H1 (cell line): ENCODE results near the gene TEDC1. TPM values are rescaled to one million over a fixed set of nuclear protein-coding genes. Genes with fewer than 3 reads are reported as not detected.

ENCODE experiments used
- CTCF ChIA-PET: fragments of 300-600 bp; sonication (Branson Sonifier 250); formaldehyde crosslinking; loops from one replicate; lab custom pipeline; 2021; ENCODE audit not compliant: partially characterized antibody; lab: Charles Lee
- POLR2A ChIA-PET: fragments of 300-600 bp; sonication (Branson Sonifier 250); formaldehyde crosslinking; loops from one replicate; lab custom pipeline; 2021; ENCODE audit warnings: inconsistent platforms; ENCODE audit not compliant: partially characterized antibody; lab: Charles Lee
- DNase-seq, 2 experiments: peaks; one replicate each; pipeline versions ENCODE4 v3.0.0 to v3.0.0-alpha.2; 2010 to 2022; ENCODE audit warnings: low spot score in 2 of 2, low read depth in 1 of 2, mixed read lengths in 1 of 2
- FAIRE-seq: peaks from 2 replicates; lab custom pipeline; 2011; peaks lifted over from hg19 to GRCh38; lab: Jason Lieb, UNC
- H2AFZ ChIP-seq: 2 replicates; pipeline ENCODE4 v1.8.1; 2012; ENCODE audit warnings: low read length, inconsistent platforms
- H2AK5ac ChIP-seq: 2 replicates; pipeline ENCODE4 v1.6.1; 2013; ENCODE audit warnings: low read depth, low read length
- H2BK120ac ChIP-seq: replicated peaks from 2 replicates; pipeline ENCODE3; 2013; ENCODE audit warnings: low read depth, low read length, inconsistent platforms
- H2BK12ac ChIP-seq: 2 replicates; pipeline ENCODE4 v1.6.1; 2013; ENCODE audit warnings: low read depth, low read length
- H2BK15ac ChIP-seq: 2 replicates; pipeline ENCODE4 v1.6.1; 2013; ENCODE audit warnings: low read length
- H2BK20ac ChIP-seq: 2 replicates; pipeline ENCODE4 v1.6.1; 2013; ENCODE audit warnings: low read length
- H2BK5ac ChIP-seq: 2 replicates; pipeline ENCODE4 v1.6.1; 2013; ENCODE audit warnings: low read depth, low read length
- H3K14ac ChIP-seq: 2 replicates; pipeline ENCODE4 v1.6.1; 2013; ENCODE audit warnings: inconsistent platforms; ENCODE audit not compliant: insufficient read length
- H3K18ac ChIP-seq: 2 replicates; pipeline ENCODE4 v1.6.1; 2013; ENCODE audit warnings: low read length; ENCODE audit errors: extremely low read depth
- H3K23ac ChIP-seq: 2 replicates; pipeline ENCODE4 v1.6.1; 2013; ENCODE audit warnings: inconsistent platforms; ENCODE audit not compliant: insufficient read length
- H3K23me2 ChIP-seq: 2 replicates; pipeline ENCODE4 v1.6.1; 2013; ENCODE audit warnings: low read depth, low read length
- H3K27ac ChIP-seq: 2 replicates; pipeline ENCODE4 v1.6.1; 2011; ENCODE audit warnings: low read depth, low read length, inconsistent platforms
- H3K27me3 ChIP-seq, 4 experiments: replicated peaks in 1 of 4; 1 replicate in 1 of 4; 2 replicates in 3 of 4; pipeline versions ENCODE4 v1.6.1 to v1.8.1; 2011 to 2013; ENCODE audit warnings: low read length in 3 of 4, mild to moderate bottlenecking in 3 of 4, inconsistent platforms in 2 of 4, mixed read lengths in 2 of 4, moderate library complexity in 1 of 4; ENCODE audit not compliant: control insufficient read depth in 3 of 4, insufficient read depth in 3 of 4; ENCODE audit errors: extremely low read depth in 1 of 4
- H3K36me3 ChIP-seq, 4 experiments: 2 replicates each; pipeline versions ENCODE4 v1.6.1 to v1.8.1; 2011 to 2013; ENCODE audit warnings: mild to moderate bottlenecking in 4 of 4, low read length in 3 of 4, moderate library complexity in 2 of 4, control low read depth in 1 of 4, inconsistent platforms in 1 of 4; ENCODE audit not compliant: insufficient read depth in 4 of 4, control insufficient read depth in 2 of 4
- H3K4ac ChIP-seq: replicated peaks from 2 replicates; pipeline ENCODE3; 2013; ENCODE audit warnings: low read length, low read depth, mixed read lengths, inconsistent platforms; ENCODE audit not compliant: insufficient read length
- H3K4me1 ChIP-seq, 4 experiments: replicated peaks in 1 of 4; 1 replicate in 1 of 4; 2 replicates in 3 of 4; pipeline versions ENCODE4 v1.6.1 to v1.8.1; 2011 to 2013; ENCODE audit warnings: low read length in 3 of 4, inconsistent platforms in 2 of 4, mixed read lengths in 1 of 4; ENCODE audit not compliant: insufficient read depth in 4 of 4, control insufficient read depth in 3 of 4
- H3K4me2 ChIP-seq, 2 experiments: 2 replicates each; pipeline versions ENCODE4 v1.6.1 to v1.8.1; 2011 to 2013; ENCODE audit warnings: low read depth in 2 of 2, low read length in 2 of 2, control low read depth in 1 of 2, inconsistent platforms in 1 of 2, mild to moderate bottlenecking in 1 of 2; ENCODE audit not compliant: insufficient read depth in 1 of 2
- H3K4me3 ChIP-seq, 4 experiments: fragments of 200-600, 300-600 bp in 1 of 4; sonication (generic), shearing (Covaris generic), sonication (Bioruptor Twin) in 1 of 4; 2 replicates each; pipeline versions ENCODE4 v1.5.1 to v1.8.1; 2011 to 2016; ENCODE audit warnings: low read length in 4 of 4, low read depth in 3 of 4, control low read depth in 2 of 4, inconsistent platforms in 2 of 4, mild to moderate bottlenecking in 2 of 4, mixed read lengths in 1 of 4, moderate library complexity in 1 of 4; ENCODE audit not compliant: insufficient read depth in 2 of 4; ENCODE audit errors: extremely low read depth in 1 of 4
- H3K56ac ChIP-seq: replicated peaks from 2 replicates; pipeline ENCODE3; 2013; ENCODE audit warnings: low read depth, mild to moderate bottlenecking, mixed read lengths, low read length, inconsistent platforms; ENCODE audit not compliant: insufficient read length
- H3K79me1 ChIP-seq: 2 replicates; pipeline ENCODE4 v1.6.1; 2013; ENCODE audit warnings: low read depth, low read length, control low read depth
- H3K79me2 ChIP-seq, 2 experiments: 2 replicates each; pipeline versions ENCODE4 v1.6.1 to v1.8.1; 2012 to 2013; ENCODE audit warnings: low read length in 2 of 2, mild to moderate bottlenecking in 2 of 2, inconsistent platforms in 1 of 2; ENCODE audit not compliant: insufficient read depth in 2 of 2, control insufficient read depth in 1 of 2
- H3K9ac ChIP-seq, 4 experiments: replicated peaks in 1 of 4; 1 replicate in 1 of 4; 2 replicates in 3 of 4; pipeline versions ENCODE4 v1.6.1 to v1.8.1; 2011 to 2013; ENCODE audit warnings: low read depth in 3 of 4, low read length in 3 of 4, control low read depth in 2 of 4, mild to moderate bottlenecking in 2 of 4, moderate library complexity in 2 of 4, inconsistent platforms in 1 of 4; ENCODE audit errors: extremely low read depth in 1 of 4
- H3K9me3 ChIP-seq, 2 experiments: 2 replicates each; pipeline versions ENCODE4 v1.6.1 to v1.8.1; 2012 to 2013; ENCODE audit warnings: mild to moderate bottlenecking in 2 of 2, moderate library complexity in 2 of 2, control low read depth in 1 of 2, inconsistent platforms in 1 of 2, low read depth in 1 of 2, low read length in 1 of 2, mixed read lengths in 1 of 2; ENCODE audit not compliant: insufficient read depth in 2 of 2
- H4K20me1 ChIP-seq, 2 experiments: replicated peaks in 1 of 2; 2 replicates each; pipeline versions ENCODE3 to v1.8.1; 2011 to 2013; ENCODE audit warnings: inconsistent platforms in 2 of 2, low read length in 2 of 2, mild to moderate bottlenecking in 1 of 2; ENCODE audit not compliant: insufficient read depth in 2 of 2, control insufficient read depth in 1 of 2
- H4K5ac ChIP-seq: 2 replicates; pipeline ENCODE4 v1.6.1; 2013; ENCODE audit warnings: low read length, low read depth, mixed read lengths, inconsistent platforms; ENCODE audit not compliant: insufficient read length
- H4K8ac ChIP-seq: 2 replicates; pipeline ENCODE4 v1.8.0; 2013; ENCODE audit warnings: mild to moderate bottlenecking, moderate library complexity, low read length, inconsistent platforms; ENCODE audit not compliant: insufficient read depth; ENCODE audit errors: extremely low read depth
- H4K91ac ChIP-seq: replicated peaks from 2 replicates; pipeline ENCODE3; 2013; ENCODE audit warnings: low read length, mixed read lengths, inconsistent platforms; ENCODE audit not compliant: insufficient read length
- WGBS, 2 experiments: shearing (Covaris generic) in 1 of 2; methylation state at CpG; one replicate each; pipeline versions ENCODE4 v1.1.6 to v1.1.7; 2013 to 2015; ENCODE audit warnings: low lambda C conversion rate in 2 of 2, mixed read lengths in 2 of 2, inconsistent platforms in 1 of 2, low coverage in 1 of 2, missing lambda C conversion rate in 1 of 2; ENCODE audit not compliant: insufficient replicate concordance in 2 of 2, insufficient coverage in 1 of 2, insufficient read length in 1 of 2; ENCODE audit errors: extremely low coverage in 1 of 2, missing lambda C conversion rate in 1 of 2; 5-methylcytosine and 5-hydroxymethylcytosine counted together
- polyA plus RNA-seq, 7 experiments: library from polyadenylated mRNA; depleted of rRNA in 3 of 7; stranded (reverse) in 5 of 7; unstranded in 2 of 7; fragments of >200 nt in 5 of 7; fragments of 200-250 nt in 2 of 7; gene quantifications; 1 replicate in 5 of 7; 2 replicates in 1 of 7; 4 replicates in 1 of 7; pipeline versions ENCODE4 v1.2.1 to v1.2.3, GENCODE V29; 2011 to 2013; ENCODE audit warnings: missing spikeins in 2 of 7, mixed read lengths in 2 of 7
- total RNA-seq: library from RNA; stranded (reverse); fragmentation: NEBNext Ultra II Directional; extraction: Animal tissue kit (Norgen Biotek cat#: 25700); gene quantifications from 2 replicates; pipeline ENCODE4 v1.2.1, GENCODE V29; 2021

Gene TEDC1
- total and polyA plus RNA-seq, 2 of the 8 experiments (the other 6 are each of a cell fraction or from before 2014, with no cell fraction given), result 5.6 to 14.8 TPM

- Histone ChIP-seq H2BK15ac (no peak overlapping the region), H3K14ac (no peak overlapping the region), H3K56ac (no peak overlapping the region), H2BK20ac (no peak overlapping the region), H3K18ac (no peak overlapping the region), H4K20me1 (peaks cover 0 to 10% of the 10 kb centered on the region in 2 experiments), H4K8ac (no peak overlapping the region), H2BK120ac (no peak overlapping the region), H2BK5ac (no peak overlapping the region), H3K79me2 (no peaks in the 10 kb centered on the region), H3K36me3 (no peaks in the 10 kb centered on the region; a peak in 2 of 8 replicates), H3K4me1 (peaks cover 0 to 11% (median 2%) of the 10 kb centered on the region in 4 experiments; a peak in 4 of 7 replicates), H3K79me1 (no peaks in the 10 kb centered on the region), H3K27ac (no peak overlapping the region), H4K91ac (no peak overlapping the region), H3K4me3 (peak overlapping the region; percentile 10 to 91 (median 15); a peak in 6 of 8 replicates), H2AFZ (no peak overlapping the region), H3K9me3 (no peaks in the 10 kb centered on the region), H3K4ac (no peak overlapping the region), H2BK12ac (no peak overlapping the region), H3K4me2 (peak overlapping the region; percentile 16 to 58; a peak in 3 of 4 replicates), H4K5ac (no peak overlapping the region), H3K9ac (no peak overlapping the region), H2AK5ac (no peak overlapping the region), H3K23ac (no peak overlapping the region), H3K23me2 (peaks cover 8% of the 10 kb centered on the region; the same call in 1 of the 2 replicates), H3K27me3 (peaks cover 9 to 18% (median 17%) of the 10 kb centered on the region in 4 experiments)
- CTCF ChIA-PET, result interaction anchor here (0.7 to 2.2 kb wide), 8 partner anchors 11 to 121 kb away, joined by 3 to 15 read pairs (median 4); no protein-coding TSS in a partner anchor
- POLR2A ChIA-PET, result interaction anchor here (0.6 to 1.3 kb wide), 4 partner anchors 9 to 225 kb away, joined by 3 to 4 read pairs (median 3); no protein-coding TSS in a partner anchor
- no peak for FAIRE-seq
- no peak for DNase-seq
- 95% methylated on average over 23 of the region's 24 CpGs; no CpG with 5 or more reads in 1 of the 2 experiments for WGBS, 2 experiments
Measured at GRCh38 chr14:105492031-105492970, 1.3 kb downstream of the TEDC1 start.
